Fibroblast of the conjunctiva (primary cell): Measurements from ENCODE around the gene MAP6.

ENCODE experiments used
- DNase-seq: peaks from one replicate; pipeline ENCODE4 v3.0.0-alpha.2; 2010; ENCODE audit warnings: low read depth

The MAP6 gene

GRCh38 chr11:75566763-75567279 is 102.0 kb downstream of the MAP6 start:
- DNase-seq = no peak

GRCh38 chr11:75565916-75566762 is 102.7 kb downstream of the MAP6 start:
- no peak for DNase-seq

- no peak for DNase-seq
These were observed 103.5 kb downstream of the MAP6 start for GRCh38 chr11:75565221-75565814.

- peak; percentile 87 for DNase-seq
These were observed 104.8 kb downstream of the MAP6 start for GRCh38 chr11:75563978-75564552.

GRCh38 chr11:75563501-75563977 is 105.3 kb downstream of the MAP6 start:
- DNase-seq = no peak

GRCh38 chr11:75562836-75563484 is 105.9 kb downstream of the MAP6 start:
- no peak for DNase-seq

- DNase-seq = peak; percentile 80
These were observed 106.6 kb downstream of the MAP6 start, which contains the start of gene SERPINH1 for GRCh38 chr11:75562048-75562835. Gene SERPINH1, plus strand, starts transcription at chr11:75562253. Its CDS starts 4,097 bp downstream, at chr11:75566350.

GRCh38 chr11:75561426-75562047 is 107.3 kb downstream of the MAP6 start:
- no peak for DNase-seq

GRCh38 chr11:75560644-75561043 is 108.2 kb downstream of the MAP6 start:
- no peak for DNase-seq

- peak; percentile 80 for DNase-seq
These were observed 109.6 kb downstream of the MAP6 start for GRCh38 chr11:75558939-75559843.

- peak; percentile 94 for DNase-seq
These were observed 111.0 kb downstream of the MAP6 start for GRCh38 chr11:75557666-75558494.

GRCh38 chr11:75556275-75556674 is 112.6 kb downstream of the MAP6 start:
- no peak for DNase-seq

GRCh38 chr11:75555079-75555811 is 113.6 kb downstream of the MAP6 start:
- no peak for DNase-seq

- DNase-seq = peak; percentile 100
These were observed 114.4 kb downstream of the MAP6 start for GRCh38 chr11:75554258-75555022.

GRCh38 chr11:75553889-75554257 is 115.0 kb downstream of the MAP6 start:
- no peak for DNase-seq

GRCh38 chr11:75553182-75553581 is 115.7 kb downstream of the MAP6 start:
- DNase-seq = no peak

GRCh38 chr11:75549370-75549958 is 119.4 kb downstream of the MAP6 start:
- no peak for DNase-seq
